HepG2 (cell line): ENCODE results near the gene ZNF467. TPM values are rescaled to one million over a fixed set of nuclear protein-coding genes. Genes with fewer than 3 reads are reported as not detected.

Experiments
- ATAC-seq: fragments of 200-7000 bp; cut with Tn5 transposase; 3 replicates; pipeline ENCODE4 v1.9.1; 2020; ENCODE audit warnings: mild to moderate bottlenecking, moderate library complexity
- BruUV-seq: library from RNA; stranded (reverse); fragments of 400-500 nt; replicated peaks from 2 replicates; lab custom pipeline; 2021; lab: Mats Ljungman, UMichigan
- CTCF ChIA-PET: fragments of 300-600 bp; formaldehyde crosslinking; extraction: SDS; loops from one replicate; lab custom pipeline; 2021; ENCODE audit warnings: low total read pairs, inconsistent platforms, low intra/inter-chr PET ratio; lab: Yijun Ruan, JAX
- POLR2A ChIA-PET: fragments of 350-600 bp; sonication (Branson Sonifier 250); formaldehyde crosslinking; loops from one replicate; lab custom pipeline; 2020; ENCODE audit warnings: antibody characterized with exemption, inconsistent platforms; lab: Yijun Ruan, JAX
- DNase-seq: peaks from one replicate; pipeline ENCODE4 v3.0.0-alpha.2; 2015; ENCODE audit warnings: low spot score
- FAIRE-seq: peaks from 3 replicates; lab custom pipeline; 2011; peaks lifted over from hg19 to GRCh38; lab: Jason Lieb, UNC
- H2AFZ ChIP-seq: one replicate; pipeline ENCODE4 v1.6.1; 2011; ENCODE audit warnings: low read length, inconsistent platforms
- H3K27ac ChIP-seq: fragments of 300-600 bp; 3 replicates; pipeline ENCODE4 v1.8.0; 2011; ENCODE audit warnings: mixed run types, mild to moderate bottlenecking, mixed read lengths, low read length, inconsistent platforms; ENCODE audit not compliant: insufficient read depth; ENCODE audit errors: extremely low read length
- H3K27me3 ChIP-seq, 2 experiments: fragments of 200-600 bp in 1 of 2; 2 replicates in 1 of 2; 3 replicates in 1 of 2; pipeline versions ENCODE4 v1.6.0 to v1.8.0; 2011; ENCODE audit warnings: low read length in 2 of 2, mild to moderate bottlenecking in 2 of 2, moderate library complexity in 2 of 2, inconsistent platforms in 1 of 2; ENCODE audit not compliant: insufficient read depth in 2 of 2, control insufficient read depth in 1 of 2
- H3K36me3 ChIP-seq, 2 experiments: fragments of 200-600 bp in 1 of 2; replicated peaks in 1 of 2; 2 replicates in 1 of 2; 3 replicates in 1 of 2; pipeline versions ENCODE4 v1.5.1 to v1.8.0; 2011; ENCODE audit warnings: low read length in 2 of 2, inconsistent platforms in 1 of 2; ENCODE audit not compliant: insufficient read depth in 2 of 2, control insufficient read depth in 1 of 2
- H3K4me1 ChIP-seq: 2 replicates; pipeline ENCODE4 v1.5.1; 2012; ENCODE audit warnings: low read length, inconsistent platforms; ENCODE audit not compliant: insufficient read depth
- H3K4me2 ChIP-seq: 2 replicates; pipeline ENCODE4 v1.6.0; 2011; ENCODE audit warnings: low read depth, low read length, inconsistent platforms
- H3K4me3 ChIP-seq, 3 experiments: fragments of 200-600 bp in 1 of 3; sonication (generic), shearing (Covaris generic) in 1 of 3; replicated peaks in 1 of 3; 2 replicates each; pipeline ENCODE4 v1.5.1; 2011 to 2016; ENCODE audit warnings: low read length in 3 of 3, inconsistent platforms in 2 of 3, low read depth in 2 of 3, mild to moderate bottlenecking in 2 of 3, control low read depth in 1 of 3, mixed read lengths in 1 of 3; ENCODE audit not compliant: insufficient read depth in 1 of 3
- H3K79me2 ChIP-seq: one replicate; pipeline ENCODE4 v1.6.1; 2011; ENCODE audit warnings: low read length, inconsistent platforms; ENCODE audit not compliant: insufficient read depth
- H3K9ac ChIP-seq: 2 replicates; pipeline ENCODE4 v1.6.0; 2011; ENCODE audit warnings: mild to moderate bottlenecking, low read depth, low read length, inconsistent platforms; ENCODE audit not compliant: insufficient read depth
- H3K9me3 ChIP-seq: 2 replicates; pipeline ENCODE4 v1.5.1; 2012; ENCODE audit warnings: mild to moderate bottlenecking, low read length
- H4K20me1 ChIP-seq: 2 replicates; pipeline ENCODE4 v1.6.0; 2011; ENCODE audit warnings: inconsistent platforms, mild to moderate bottlenecking, low read length, moderate library complexity; ENCODE audit not compliant: insufficient read depth
- CBFB ChIP-seq: sonication (generic); formaldehyde crosslinking; IDR thresholded peaks from 2 replicates; pipeline ENCODE4 v1.4.0; 2020; ENCODE audit warnings: missing genetic modification reagents
- CENPX ChIP-seq: sonication (generic); formaldehyde crosslinking; IDR thresholded peaks from 2 replicates; pipeline ENCODE4 v1.9.0; 2021; ENCODE audit warnings: mild to moderate bottlenecking, missing genetic modification reagents, moderate library complexity
- EP300 ChIP-seq, 3 experiments: sonication (generic) in 1 of 3; formaldehyde crosslinking in 1 of 3; IDR thresholded peaks; 2 replicates each; pipeline versions ENCODE4 v1.5.1 to v1.6.1; 2011 to 2020; ENCODE audit warnings: low read depth in 2 of 3, low read length in 2 of 3, borderline replicate concordance in 1 of 3, improper control_type of control experiment in 1 of 3, mild to moderate bottlenecking in 1 of 3, missing genetic modification reagents in 1 of 3, moderate library complexity in 1 of 3
- ETV5 ChIP-seq: IDR thresholded peaks from 2 replicates; pipeline ENCODE4 v1.6.1; 2018; ENCODE audit warnings: missing biosample characterization, missing genetic modification reagents, inconsistent platforms, borderline replicate concordance
- HNF4A ChIP-seq: sonication (generic); formaldehyde crosslinking; IDR thresholded peaks from 2 replicates; pipeline ENCODE4 v1.4.0; 2020; ENCODE audit warnings: missing genetic modification reagents
- MIER2 ChIP-seq: IDR thresholded peaks from 2 replicates; pipeline ENCODE4 v1.6.1; 2016; ENCODE audit warnings: missing biosample characterization, missing genetic modification reagents
- SNAI1 ChIP-seq: sonication (generic); formaldehyde crosslinking; IDR thresholded peaks from 2 replicates; pipeline ENCODE4 v1.5.0; 2020; ENCODE audit warnings: mild to moderate bottlenecking, missing genetic modification reagents, borderline replicate concordance
- ZFAT ChIP-seq: sonication (generic); formaldehyde crosslinking; conservative IDR thresholded peaks from 2 replicates; pipeline ENCODE4 v1.8.1; 2023; ENCODE audit warnings: missing genetic modification reagents, inconsistent platforms
- ZNF10 ChIP-seq: sonication (generic); formaldehyde crosslinking; IDR thresholded peaks from 2 replicates; pipeline ENCODE4 v1.4.0; 2020; ENCODE audit warnings: mild to moderate bottlenecking, low read depth, missing genetic modification reagents, borderline replicate concordance
- ZNF207 ChIP-seq: fragments of 450-650 bp; IDR thresholded peaks from 2 replicates; pipeline ENCODE4 v1.6.1; 2016; ENCODE audit warnings: antibody characterized with exemption, borderline replicate concordance
- ZNF234 ChIP-seq: sonication (generic); formaldehyde crosslinking; conservative IDR thresholded peaks from 2 replicates; pipeline ENCODE4 v1.5.1; 2020; ENCODE audit warnings: mild to moderate bottlenecking, missing genetic modification reagents
- WGBS: methylation state at CpG from one replicate; pipeline ENCODE4 v1.1.6; 2017; ENCODE audit warnings: low lambda C conversion rate; 5-methylcytosine and 5-hydroxymethylcytosine counted together
- in situ Hi-C: cut with HindIII; loops from 2 replicates; pipeline ENCODE4 v1.10.0; 2017; ENCODE audit warnings: low pct_unique_long_range_greater_than_20kb; ENCODE audit not compliant: extremely low pct_ligation_motif_present
- intact Hi-C: fragments of 100-400 bp; cut with micrococcal nuclease; formaldehyde crosslinking; loops from one replicate; pipeline ENCODE4 v1.10.0; 2022; ENCODE audit not compliant: unreplicated experiment
- polyA plus RNA-seq, 8 experiments: library from polyadenylated mRNA; depleted of rRNA in 3 of 8; stranded (reverse) in 7 of 8; unstranded in 1 of 8; fragments of >200 nt; fragmentation: Illumina TruSeq in 4 of 8; extraction: Trizol in 4 of 8; gene quantifications; 2 replicates each; pipeline versions ENCODE4 v1.2.1 to v1.2.3, GENCODE V29; 2011 to 2016; ENCODE audit warnings: low read depth in 4 of 8, missing spikeins in 1 of 8, mixed read lengths in 1 of 8; ENCODE audit not compliant: insufficient read depth in 1 of 8
- total RNA-seq, 5 experiments: library from RNA; depleted of rRNA; stranded (reverse); fragments of >200 nt; fragmentation: Illumina TruSeq; extraction: Trizol; gene quantifications; 2 replicates each; pipeline ENCODE4 v1.2.3, GENCODE V29; 2016; ENCODE audit warnings: low read depth in 1 of 5
- TF ChIP-seq, protein P1 (sequence below): sonication (generic); formaldehyde crosslinking; IDR thresholded peaks from 2 replicates; pipeline ENCODE4 v1.5.0; 2020; ENCODE audit warnings: mild to moderate bottlenecking, missing genetic modification reagents, borderline replicate concordance

Gene ZNF467
- total and polyA plus RNA-seq, 2 of the 13 experiments (the other 11 are each of a cell fraction or from before 2014, with no cell fraction given): 0.03 TPM; not detected in 1

DNA sequence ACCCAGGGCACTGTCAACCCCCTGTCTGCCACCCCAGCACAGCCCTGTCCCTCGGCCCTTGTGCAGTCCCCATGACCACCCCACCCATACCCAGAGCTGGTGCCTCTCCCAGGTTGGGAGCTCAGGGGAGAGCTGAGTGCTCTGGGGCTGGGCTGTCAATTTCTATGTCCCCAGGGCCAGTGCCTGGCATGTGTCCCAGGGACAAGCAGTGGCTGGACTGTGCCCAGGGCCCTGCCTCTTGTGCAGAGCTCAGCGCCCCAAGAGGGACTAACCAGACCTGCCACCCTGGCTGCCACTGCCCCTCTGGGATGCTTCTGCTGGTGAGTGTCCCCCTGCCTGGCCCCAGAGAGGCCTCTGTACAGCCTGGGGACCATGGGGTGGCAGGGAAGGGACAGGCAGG is 35.8 kb upstream of the ZNF467 start:
- in situ Hi-C loops (no loop called here), intact Hi-C loops (no loop called here)
- Histone ChIP-seq H4K20me1 (no peaks in the 10 kb centered on the region), H3K27ac (no peak overlapping the region), H3K4me3 (no peak overlapping the region), H3K4me2 (no peak overlapping the region), H3K27me3 (peaks cover 0 to under 1% of the 10 kb centered on the region in 2 experiments; a peak in 1 of 5 replicates), H3K4me1 (peaks cover under 1% of the 10 kb centered on the region; the same call in 1 of the 2 replicates), H2AFZ (no peak overlapping the region), H3K9ac (no peak overlapping the region), H3K9me3 (no peaks in the 10 kb centered on the region), H3K79me2 (no peaks in the 10 kb centered on the region), H3K36me3 (no peaks in the 10 kb centered on the region)
- FAIRE-seq (no peak), DNase-seq (no peak), ATAC-seq (no peak)
- ChIA-PET POLR2A (no interaction called here), CTCF (no interaction called here)
- 66% methylated on average over 2 of the region's 2 CpGs for WGBS
- TF ChIP-seq ETV5 (CRISPR knock-in tag) (no peak), CENPX (CRISPR knock-in tag) (no peak), HNF4A (CRISPR knock-in tag) (no peak), SNAI1 (CRISPR knock-in tag) (no peak), ZNF234 (CRISPR knock-in tag) (no peak), ZNF10 (CRISPR knock-in tag) (no peak), ZFAT (no peak), MIER2 (CRISPR knock-in tag) (no peak), ZNF207 (no peak), CBFB (CRISPR knock-in tag) (no peak), EP300 (IDR thresholded peaks at IDR 0.05; ENCODE audit: low read depth in 2 of 2, low read length in 2 of 2) (no peak), EP300 (CRISPR knock-in tag; IDR thresholded peaks at IDR 0.05; ENCODE audit: borderline replicate concordance) (no peak)
- TF ChIP-seq, protein P1, sequence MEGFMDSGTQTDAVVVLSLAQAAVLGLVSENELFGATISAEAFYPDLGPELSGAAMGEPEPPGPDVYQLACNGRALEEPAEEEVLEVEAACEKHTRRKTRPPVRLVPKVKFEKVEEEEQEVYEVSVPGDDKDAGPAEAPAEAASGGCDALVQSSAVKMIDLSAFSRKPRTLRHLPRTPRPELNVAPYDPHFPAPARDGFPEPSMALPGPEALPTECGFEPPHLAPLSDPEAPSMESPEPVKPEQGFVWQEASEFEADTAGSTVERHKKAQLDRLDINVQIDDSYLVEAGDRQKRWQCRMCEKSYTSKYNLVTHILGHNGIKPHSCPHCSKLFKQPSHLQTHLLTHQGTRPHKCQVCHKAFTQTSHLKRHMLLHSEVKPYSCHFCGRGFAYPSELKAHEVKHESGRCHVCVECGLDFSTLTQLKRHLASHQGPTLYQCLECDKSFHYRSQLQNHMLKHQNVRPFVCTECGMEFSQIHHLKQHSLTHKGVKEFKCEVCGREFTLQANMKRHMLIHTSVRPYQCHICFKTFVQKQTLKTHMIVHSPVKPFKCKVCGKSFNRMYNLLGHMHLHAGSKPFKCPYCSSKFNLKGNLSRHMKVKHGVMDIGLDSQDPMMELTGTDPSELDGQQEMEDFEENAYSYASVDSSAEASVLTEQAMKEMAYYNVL (CRISPR knock-in tag): no peak
- no TSS peak for BruUV-seq
